Measurements from ENCODE around the gene ANKRD33B. TPM values are rescaled to one million over a fixed set of nuclear protein-coding genes. Genes with fewer than 3 reads are reported as not detected.

Gene ANKRD33B
- total and polyA plus RNA-seq, 2 donors from 2014 or later = 4.8 to 20.3 TPM

DNA sequence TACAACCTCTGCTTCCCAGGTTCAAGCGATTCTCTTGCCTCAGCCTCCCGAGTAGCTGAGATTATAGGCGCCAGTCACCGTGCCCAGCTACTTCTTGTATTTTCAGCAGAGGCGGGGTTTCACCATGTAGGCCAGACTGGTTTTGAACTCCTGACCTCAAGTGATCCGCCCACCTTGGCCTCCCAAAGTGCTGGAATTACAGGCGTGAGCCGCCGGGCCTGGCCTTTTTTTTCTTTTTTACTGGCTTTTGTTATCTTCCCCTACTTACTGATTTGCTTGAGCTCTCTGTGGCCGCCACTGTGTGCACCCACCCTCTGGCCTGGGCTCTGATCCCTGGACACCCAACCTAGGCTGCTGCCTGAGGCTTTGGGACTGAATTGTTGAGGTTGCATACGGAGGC lies 60.3 kb downstream of the ANKRD33B start:
- Histone ChIP-seq H3K9me3 (ENCODE audit: control insufficient read depth in 2 of 3, insufficient read depth in 1 of 3, low read length in 3 of 3) (no peaks in the 10 kb centered on the region), H3K4me1 (ENCODE audit: control insufficient read depth in 2 of 3, insufficient read depth in 2 of 3, low read depth in 1 of 3, low read length in 3 of 3) (peaks cover 0 to 5% (median 4%) of the 10 kb centered on the region in 3 donors), H3K9ac (ENCODE audit: low read length in 3 of 3) (no peak overlapping the region), H3K27ac (ENCODE audit: low read depth in 2 of 2, low read length in 2 of 2) (no peak overlapping the region), H3K4me3 (ENCODE audit: low read length in 3 of 3) (no peak overlapping the region), H3K27me3 (ENCODE audit: control insufficient read depth, insufficient read depth, low read length) (no peaks in the 10 kb centered on the region), H3K36me3 (ENCODE audit: control insufficient read depth in 2 of 3, insufficient read depth in 3 of 3, low read length in 3 of 3) (no peaks in the 10 kb centered on the region)
- DNase-seq (no peak), FAIRE-seq (no peak)
- TF ChIP-seq, protein P1, sequence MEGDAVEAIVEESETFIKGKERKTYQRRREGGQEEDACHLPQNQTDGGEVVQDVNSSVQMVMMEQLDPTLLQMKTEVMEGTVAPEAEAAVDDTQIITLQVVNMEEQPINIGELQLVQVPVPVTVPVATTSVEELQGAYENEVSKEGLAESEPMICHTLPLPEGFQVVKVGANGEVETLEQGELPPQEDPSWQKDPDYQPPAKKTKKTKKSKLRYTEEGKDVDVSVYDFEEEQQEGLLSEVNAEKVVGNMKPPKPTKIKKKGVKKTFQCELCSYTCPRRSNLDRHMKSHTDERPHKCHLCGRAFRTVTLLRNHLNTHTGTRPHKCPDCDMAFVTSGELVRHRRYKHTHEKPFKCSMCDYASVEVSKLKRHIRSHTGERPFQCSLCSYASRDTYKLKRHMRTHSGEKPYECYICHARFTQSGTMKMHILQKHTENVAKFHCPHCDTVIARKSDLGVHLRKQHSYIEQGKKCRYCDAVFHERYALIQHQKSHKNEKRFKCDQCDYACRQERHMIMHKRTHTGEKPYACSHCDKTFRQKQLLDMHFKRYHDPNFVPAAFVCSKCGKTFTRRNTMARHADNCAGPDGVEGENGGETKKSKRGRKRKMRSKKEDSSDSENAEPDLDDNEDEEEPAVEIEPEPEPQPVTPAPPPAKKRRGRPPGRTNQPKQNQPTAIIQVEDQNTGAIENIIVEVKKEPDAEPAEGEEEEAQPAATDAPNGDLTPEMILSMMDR (IDR thresholded peaks at IDR 0.05; ENCODE audit: borderline replicate concordance, extremely low read depth, insufficient read depth) = no peak
- intact Hi-C loops (cut with DNase I) = loop anchor here (10.0 kb wide), 1 partner anchor 339 kb away; no protein-coding TSS in a partner anchor

DNA sequence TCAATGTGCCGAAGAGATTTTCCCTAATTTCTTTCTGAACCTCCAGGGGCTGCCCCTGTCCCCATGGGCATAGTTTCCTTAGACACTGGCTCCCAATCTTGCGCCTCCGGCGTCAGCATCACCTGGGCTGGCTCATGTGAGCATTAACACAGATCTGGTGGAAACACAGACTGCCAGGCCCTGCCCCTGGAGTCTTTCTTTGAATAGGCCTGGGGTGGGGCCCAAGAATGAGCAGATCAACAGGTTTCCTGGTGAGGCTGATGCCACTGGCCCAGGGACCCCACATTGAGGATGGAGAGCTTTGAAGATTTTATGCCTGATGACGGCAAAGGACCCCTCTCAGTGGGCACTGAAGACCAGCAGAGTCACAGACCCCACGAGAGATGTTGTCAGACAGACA lies 60.8 kb downstream of the ANKRD33B start:
- intact Hi-C loops (cut with DNase I) = loop anchor here (5.0 to 10.0 kb wide), 2 partner anchors 167 to 340 kb away; no protein-coding TSS in a partner anchor
- Histone ChIP-seq H3K4me1 (ENCODE audit: control insufficient read depth in 2 of 3, insufficient read depth in 2 of 3, low read depth in 1 of 3, low read length in 3 of 3) (peaks cover 0 to 5% (median 4%) of the 10 kb centered on the region in 3 donors), H3K36me3 (ENCODE audit: control insufficient read depth in 2 of 3, insufficient read depth in 3 of 3, low read length in 3 of 3) (no peaks in the 10 kb centered on the region), H3K27me3 (ENCODE audit: control insufficient read depth, insufficient read depth, low read length) (no peaks in the 10 kb centered on the region), H3K4me3 (ENCODE audit: low read length in 3 of 3) (no peak overlapping the region), H3K27ac (ENCODE audit: low read depth in 2 of 2, low read length in 2 of 2) (no peak overlapping the region), H3K9me3 (ENCODE audit: control insufficient read depth in 2 of 3, insufficient read depth in 1 of 3, low read length in 3 of 3) (no peaks in the 10 kb centered on the region), H3K9ac (ENCODE audit: low read length in 3 of 3) (no peak overlapping the region)
- no peak for DNase-seq
- TF ChIP-seq, protein P1 (IDR thresholded peaks at IDR 0.05; ENCODE audit: borderline replicate concordance, extremely low read depth, insufficient read depth) = no peak
- no peak for FAIRE-seq

DNA sequence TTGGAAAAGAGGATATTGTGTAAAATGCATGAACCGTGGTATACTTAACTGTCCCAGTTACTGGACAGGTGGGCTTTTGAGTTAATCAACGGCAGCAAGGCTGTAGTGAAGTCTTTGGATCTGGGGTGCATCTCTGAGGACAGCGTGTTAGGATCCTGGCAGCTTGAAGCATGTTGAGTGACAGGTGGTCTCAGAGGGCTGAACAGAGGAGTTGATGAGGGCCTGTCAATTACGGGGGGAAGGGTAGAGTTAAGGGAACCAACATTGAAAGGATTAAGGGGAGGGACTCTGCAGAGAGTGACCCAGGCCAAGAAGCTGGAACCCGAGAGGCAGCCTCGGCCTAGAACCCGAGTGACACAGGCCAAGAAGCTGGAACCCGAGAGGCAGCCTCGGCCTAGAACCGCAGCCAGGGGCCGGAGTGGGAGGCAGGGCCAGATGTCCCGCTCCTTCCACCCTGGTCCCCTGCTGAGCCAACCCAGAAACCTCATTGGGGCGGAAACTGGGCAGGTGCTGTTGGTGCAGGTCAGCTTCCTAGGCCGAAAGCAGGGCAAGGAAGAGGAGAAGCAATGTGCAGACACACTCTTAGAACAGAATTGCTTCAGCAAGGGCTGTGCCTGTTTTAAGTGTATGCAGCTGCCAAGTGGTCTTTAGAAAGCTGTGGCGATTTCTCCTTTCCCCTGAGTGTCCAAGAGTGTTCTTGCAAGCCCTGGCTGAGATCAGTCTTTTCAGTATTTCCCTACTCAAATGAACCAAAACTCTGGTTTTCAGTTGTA lies 62.0 kb downstream of the ANKRD33B start:
- TF ChIP-seq, protein P1 (IDR thresholded peaks at IDR 0.05; ENCODE audit: borderline replicate concordance, extremely low read depth, insufficient read depth) = no peak
- Histone ChIP-seq H3K27me3 (ENCODE audit: control insufficient read depth, insufficient read depth, low read length) (no peaks in the 10 kb centered on the region), H3K36me3 (ENCODE audit: control insufficient read depth in 2 of 3, insufficient read depth in 3 of 3, low read length in 3 of 3) (no peaks in the 10 kb centered on the region), H3K9ac (ENCODE audit: low read length in 3 of 3) (no peak overlapping the region), H3K27ac (ENCODE audit: low read depth in 2 of 2, low read length in 2 of 2) (no peak overlapping the region), H3K4me3 (ENCODE audit: low read length in 3 of 3) (no peak overlapping the region), H3K4me1 (ENCODE audit: control insufficient read depth in 2 of 3, insufficient read depth in 2 of 3, low read depth in 1 of 3, low read length in 3 of 3) (peaks cover 0 to 5% (median 4%) of the 10 kb centered on the region in 3 donors), H3K9me3 (ENCODE audit: control insufficient read depth in 2 of 3, insufficient read depth in 1 of 3, low read length in 3 of 3) (no peaks in the 10 kb centered on the region)
- intact Hi-C loops (cut with DNase I) = loop anchor here (5.0 to 10.0 kb wide), 2 partner anchors 169 to 341 kb away; no protein-coding TSS in a partner anchor
- DNase-seq = peak in 1 of 5 donors; percentile 61
- FAIRE-seq = no peak
